SK-N-SH (cell line): Measurements from ENCODE around the gene RADIL. TPM values are rescaled to one million over a fixed set of nuclear protein-coding genes. Genes with fewer than 3 reads are reported as not detected.

Experiments used
- CTCF ChIA-PET: fragments of 300-600, 350-600 bp; formaldehyde crosslinking; extraction: SDS; loops from one replicate; lab custom pipeline; 2021; lab: Yijun Ruan, JAX
- POLR2A ChIA-PET: fragments of 350-600 bp; sonication (Branson Sonifier 250); formaldehyde crosslinking; extraction: SDS; loops from one replicate; lab custom pipeline; 2020; ENCODE audit warnings: antibody characterized with exemption, inconsistent platforms; lab: Yijun Ruan, JAX
- DNase-seq: peaks from one replicate; pipeline ENCODE4 v3.0.0; 2012
- H2AFZ ChIP-seq: fragments of 200-600 bp; sonication (generic); 2 replicates; pipeline ENCODE4 v1.8.1; 2016; ENCODE audit warnings: antibody characterized with exemption, mild to moderate bottlenecking, low read depth
- H3F3A ChIP-seq: fragments of 200-600 bp; sonication (generic); replicated peaks from 2 replicates; pipeline ENCODE3; 2016; ENCODE audit warnings: antibody characterized with exemption, mild to moderate bottlenecking; ENCODE audit not compliant: insufficient read depth
- H3K27ac ChIP-seq, 2 experiments: fragments of 200-500 bp in 1 of 2; fragments of 200-600 bp in 1 of 2; sonication (Bioruptor generic) in 1 of 2; sonication (generic), shearing (Covaris generic) in 1 of 2; 2 replicates each; pipeline versions ENCODE4 v1.5.1 to v1.6.1; 2014 to 2016; ENCODE audit warnings: low read depth in 2 of 2, inconsistent platforms in 1 of 2, low read length in 1 of 2, mild to moderate bottlenecking in 1 of 2, mixed read lengths in 1 of 2
- H3K27me3 ChIP-seq: fragments of 200-600 bp; sonication (generic), shearing (Covaris generic); 2 replicates; pipeline ENCODE4 v1.6.1; 2016; ENCODE audit warnings: mixed run types; ENCODE audit not compliant: insufficient read depth
- H3K36me3 ChIP-seq, 2 experiments: fragments of 200-500 bp in 1 of 2; fragments of 200-600 bp in 1 of 2; sonication (Bioruptor generic) in 1 of 2; sonication (generic) in 1 of 2; replicated peaks in 1 of 2; 2 replicates each; pipeline versions ENCODE3 to v1.5.1; 2014 to 2016; ENCODE audit warnings: low read length in 1 of 2, mild to moderate bottlenecking in 1 of 2; ENCODE audit not compliant: insufficient read depth in 2 of 2, control insufficient read depth in 1 of 2
- H3K4me1 ChIP-seq, 2 experiments: fragments of 200-500 bp in 1 of 2; fragments of 200-600 bp in 1 of 2; sonication (Bioruptor generic) in 1 of 2; sonication (generic), shearing (Covaris generic) in 1 of 2; 2 replicates each; pipeline versions ENCODE4 v1.5.1 to v1.6.1; 2014 to 2016; ENCODE audit warnings: low read depth in 1 of 2, low read length in 1 of 2, mixed run types in 1 of 2; ENCODE audit not compliant: insufficient read depth in 2 of 2, control insufficient read depth in 1 of 2
- H3K4me2 ChIP-seq: fragments of 200-600 bp; sonication (generic), shearing (Covaris generic); 2 replicates; pipeline ENCODE4 v1.6.1; 2017; ENCODE audit warnings: mixed run types
- H3K4me3 ChIP-seq, 2 experiments: fragments of 200-500 bp in 1 of 2; fragments of 200-600 bp in 1 of 2; sonication (Bioruptor generic) in 1 of 2; sonication (generic), shearing (Covaris generic) in 1 of 2; 2 replicates each; pipeline versions ENCODE4 v1.5.1 to v1.8.1; 2014 to 2016; ENCODE audit warnings: low read depth in 2 of 2, inconsistent platforms in 1 of 2, low read length in 1 of 2, mild to moderate bottlenecking in 1 of 2, mixed read lengths in 1 of 2, moderate library complexity in 1 of 2
- H3K79me2 ChIP-seq: fragments of 200-600 bp; sonication (generic); 2 replicates; pipeline ENCODE4 v1.8.1; 2017; ENCODE audit warnings: mild to moderate bottlenecking; ENCODE audit not compliant: insufficient read depth
- H3K9ac ChIP-seq: fragments of 200-600 bp; sonication (generic); 2 replicates; pipeline ENCODE4 v1.6.1; 2017; ENCODE audit warnings: mixed run types
- H3K9me2 ChIP-seq: fragments of 200-600 bp; sonication (generic); 2 replicates; pipeline ENCODE4 v1.6.1; 2017; ENCODE audit warnings: mixed run types
- H3K9me3 ChIP-seq: fragments of 200-600 bp; sonication (generic); 2 replicates; pipeline ENCODE4 v1.6.1; 2017; ENCODE audit warnings: mixed run types, mild to moderate bottlenecking, moderate library complexity
- H4K20me1 ChIP-seq: fragments of 200-600 bp; sonication (generic); 2 replicates; pipeline ENCODE4 v1.6.1; 2017; ENCODE audit warnings: mild to moderate bottlenecking, mixed run types; ENCODE audit not compliant: insufficient read depth
- ELF1 ChIP-seq: IDR thresholded peaks from 2 replicates; pipeline ENCODE4 v1.4.0; 2012
- EP300 ChIP-seq, 2 experiments: IDR thresholded peaks; 2 replicates each; pipeline versions ENCODE4 v1.4.0 to v1.6.1; 2012; ENCODE audit warnings: borderline replicate concordance in 1 of 2, low read depth in 1 of 2, low read length in 1 of 2
- EZH2phosphoT487 ChIP-seq: fragments of 200-600 bp; sonication (generic); IDR thresholded peaks from 2 replicates; pipeline ENCODE4 v1.6.1; 2017; ENCODE audit warnings: low read depth, mixed run types, mild to moderate bottlenecking, antibody characterized with exemption, moderate library complexity, borderline replicate concordance
- FOSL2 ChIP-seq: IDR thresholded peaks from 2 replicates; pipeline ENCODE4 v1.4.0; 2012; ENCODE audit warnings: low read depth, mild to moderate bottlenecking, moderate library complexity, borderline replicate concordance
- FOXJ3 ChIP-seq: sonication (generic); formaldehyde crosslinking; IDR thresholded peaks from 2 replicates; pipeline ENCODE4 v1.5.1; 2020; ENCODE audit warnings: mild to moderate bottlenecking, missing genetic modification reagents
- FOXM1 ChIP-seq: IDR thresholded peaks from 2 replicates; pipeline ENCODE4 v1.4.0; 2012; ENCODE audit warnings: low read depth, mild to moderate bottlenecking
- GATA2 ChIP-seq: sonication (generic); formaldehyde crosslinking; IDR thresholded peaks from 2 replicates; pipeline ENCODE4 v1.5.0; 2020; ENCODE audit warnings: mild to moderate bottlenecking, missing genetic modification reagents
- JUND ChIP-seq: IDR thresholded peaks from 2 replicates; pipeline ENCODE4 v1.4.0; 2012
- MEF2A ChIP-seq: IDR thresholded peaks from 2 replicates; pipeline ENCODE4 v1.4.0; 2012; ENCODE audit warnings: low read depth, borderline replicate concordance
- NFIC ChIP-seq: IDR thresholded peaks from 2 replicates; pipeline ENCODE4 v1.4.0; 2012; ENCODE audit warnings: borderline replicate concordance
- NRF1 ChIP-seq: IDR thresholded peaks from 2 replicates; pipeline ENCODE4 v1.6.1; 2012; ENCODE audit warnings: low read depth, mild to moderate bottlenecking, low read length
- POLR2AphosphoS5 ChIP-seq: IDR thresholded peaks from 2 replicates; pipeline ENCODE4 v1.6.1; 2012; ENCODE audit warnings: low read depth, low read length
- RFX5 ChIP-seq: IDR thresholded peaks from 2 replicates; pipeline ENCODE4 v1.6.1; 2012; ENCODE audit warnings: mild to moderate bottlenecking, improper control_type of control experiment, low read length
- RXRA ChIP-seq: IDR thresholded peaks from 2 replicates; pipeline ENCODE4 v1.4.0; 2012; ENCODE audit warnings: low read depth, mild to moderate bottlenecking, borderline replicate concordance
- SMC3 ChIP-seq: IDR thresholded peaks from 2 replicates; pipeline ENCODE4 v1.6.1; 2012; ENCODE audit warnings: low read depth, low read length, improper control_type of control experiment
- TAF1 ChIP-seq: IDR thresholded peaks from 2 replicates; pipeline ENCODE4 v1.6.1; 2012; ENCODE audit warnings: low read depth, mild to moderate bottlenecking, low read length, moderate library complexity, borderline replicate concordance
- TCF12 ChIP-seq: IDR thresholded peaks from 2 replicates; pipeline ENCODE4 v1.4.0; 2012
- YY1 ChIP-seq: IDR thresholded peaks from 2 replicates; pipeline ENCODE4 v1.4.0; 2012; ENCODE audit warnings: low read depth, mild to moderate bottlenecking
- WGBS: methylation state at CpG from one replicate; pipeline ENCODE4 v1.1.6; 2017; ENCODE audit warnings: low lambda C conversion rate; 5-methylcytosine and 5-hydroxymethylcytosine counted together
- polyA plus RNA-seq, 3 experiments: library from polyadenylated mRNA; depleted of rRNA; stranded (reverse); fragments of >200 nt; gene quantifications; 2 replicates each; pipeline ENCODE4 v1.2.3, GENCODE V29; 2012
- TF ChIP-seq, protein P1 (sequence below): fragments of 200-600 bp; sonication (generic); IDR thresholded peaks from 2 replicates; pipeline ENCODE4 v1.6.1; 2017; ENCODE audit warnings: antibody characterized with exemption, mild to moderate bottlenecking, moderate library complexity

Gene RADIL
- polyA plus RNA-seq, 1 of the 3 experiments (the other 2 are of a cell fraction) = 4.3 TPM

DNA sequence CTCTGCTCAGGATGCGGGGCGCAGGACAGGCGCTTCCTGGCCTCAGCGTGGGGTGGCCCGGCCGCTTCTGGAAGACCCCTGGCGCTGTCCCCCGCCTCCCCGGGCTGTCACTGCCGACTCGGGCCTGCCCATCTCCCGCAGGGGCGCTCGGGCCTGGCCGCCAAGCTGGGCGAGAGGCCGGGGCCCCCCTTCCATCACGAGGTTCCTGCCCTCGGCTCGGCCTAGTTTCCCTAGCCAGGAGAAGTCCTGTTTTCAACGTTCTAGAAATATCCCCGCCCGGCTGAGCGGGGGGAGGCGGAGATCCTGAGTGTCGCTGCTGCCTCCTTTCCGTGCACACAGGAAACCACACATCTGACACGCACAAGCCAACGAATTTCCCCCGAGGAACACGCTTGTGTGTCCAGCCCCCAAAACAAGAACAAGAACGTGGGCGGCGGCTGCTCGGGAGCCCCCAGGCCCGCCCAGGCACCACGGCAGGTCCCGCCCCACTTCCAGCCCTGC is 74.4 kb downstream of the RADIL start:
- peaks cover 3% of the 10 kb centered on the region for H3F3A ChIP-seq
- DNase-seq = no peak
- no peaks in the 10 kb centered on the region for H3K79me2 ChIP-seq
- TF ChIP-seq FOXJ3 (CRISPR knock-in tag) (no peak), RFX5 (no peak), NFIC (no peak), TCF12 (no peak)
- H3K27me3 ChIP-seq = no peaks in the 10 kb centered on the region
- no peak overlapping the region for H3K9ac ChIP-seq
- H3K9me3 ChIP-seq = no peaks in the 10 kb centered on the region
- no peak overlapping the region for H3K4me2 ChIP-seq
- no peak overlapping the region for H2AFZ ChIP-seq
- H4K20me1 ChIP-seq = no peaks in the 10 kb centered on the region
- H3K4me3 ChIP-seq = no peak overlapping the region
- H3K9me2 ChIP-seq = no peaks in the 10 kb centered on the region
- no peaks in the 10 kb centered on the region for H3K36me3 ChIP-seq
- no peaks in the 10 kb centered on the region for H3K4me1 ChIP-seq
- 94% methylated on average over 38 of the region's 38 CpGs for WGBS
- POLR2A ChIA-PET = no interaction called here
- H3K27ac ChIP-seq = no peak overlapping the region
- CTCF ChIA-PET = interaction anchor here (1.2 to 2.5 kb wide), 3 partner anchors 11 to 75 kb away, joined by 6 to 19 read pairs (median 7); partner anchors contain the start of gene RADIL

GRCh38 chr7:4808565-4808964 is 75.0 kb downstream of the RADIL start:
- 95% methylated on average over 37 of the region's 37 CpGs for WGBS
- no peaks in the 10 kb centered on the region for H3K79me2 ChIP-seq
- no peak overlapping the region for H3K27ac ChIP-seq
- no peak overlapping the region for H3K4me2 ChIP-seq
- ChIA-PET POLR2A (no interaction called here), CTCF (interaction anchor here (1.0 to 2.5 kb wide), 3 partner anchors 10 to 22 kb away, joined by 4 to 19 read pairs (median 6); no protein-coding TSS in a partner anchor)
- no peaks in the 10 kb centered on the region for H4K20me1 ChIP-seq
- H3K4me1 ChIP-seq = no peaks in the 10 kb centered on the region
- H3K9me3 ChIP-seq = no peaks in the 10 kb centered on the region
- H2AFZ ChIP-seq = no peak overlapping the region
- H3K9me2 ChIP-seq = no peaks in the 10 kb centered on the region
- DNase-seq = no peak
- peaks cover 3% of the 10 kb centered on the region for H3F3A ChIP-seq
- no peak overlapping the region for H3K4me3 ChIP-seq
- no peaks in the 10 kb centered on the region for H3K36me3 ChIP-seq
- no peaks in the 10 kb centered on the region for H3K27me3 ChIP-seq
- TF ChIP-seq YY1 (no peak), POLR2AphosphoS5 (no peak), EZH2phosphoT487 (no peak), FOSL2 (no peak), EP300 (IDR thresholded peaks at IDR 0.05; ENCODE audit: borderline replicate concordance in 1 of 2, low read depth in 1 of 2, low read length in 1 of 2) (no peak), FOXM1 (no peak), JUND (no peak), NRF1 (no peak), TAF1 (no peak), ELF1 (no peak), RXRA (no peak), GATA2 (CRISPR knock-in tag) (no peak), MEF2A (no peak), SMC3 (no peak)
- TF ChIP-seq, protein P1, sequence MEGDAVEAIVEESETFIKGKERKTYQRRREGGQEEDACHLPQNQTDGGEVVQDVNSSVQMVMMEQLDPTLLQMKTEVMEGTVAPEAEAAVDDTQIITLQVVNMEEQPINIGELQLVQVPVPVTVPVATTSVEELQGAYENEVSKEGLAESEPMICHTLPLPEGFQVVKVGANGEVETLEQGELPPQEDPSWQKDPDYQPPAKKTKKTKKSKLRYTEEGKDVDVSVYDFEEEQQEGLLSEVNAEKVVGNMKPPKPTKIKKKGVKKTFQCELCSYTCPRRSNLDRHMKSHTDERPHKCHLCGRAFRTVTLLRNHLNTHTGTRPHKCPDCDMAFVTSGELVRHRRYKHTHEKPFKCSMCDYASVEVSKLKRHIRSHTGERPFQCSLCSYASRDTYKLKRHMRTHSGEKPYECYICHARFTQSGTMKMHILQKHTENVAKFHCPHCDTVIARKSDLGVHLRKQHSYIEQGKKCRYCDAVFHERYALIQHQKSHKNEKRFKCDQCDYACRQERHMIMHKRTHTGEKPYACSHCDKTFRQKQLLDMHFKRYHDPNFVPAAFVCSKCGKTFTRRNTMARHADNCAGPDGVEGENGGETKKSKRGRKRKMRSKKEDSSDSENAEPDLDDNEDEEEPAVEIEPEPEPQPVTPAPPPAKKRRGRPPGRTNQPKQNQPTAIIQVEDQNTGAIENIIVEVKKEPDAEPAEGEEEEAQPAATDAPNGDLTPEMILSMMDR = no peak
- H3K9ac ChIP-seq = no peak overlapping the region
